Measurements from ENCODE around the gene GRAMD1B.

Gene GRAMD1B

DNA sequence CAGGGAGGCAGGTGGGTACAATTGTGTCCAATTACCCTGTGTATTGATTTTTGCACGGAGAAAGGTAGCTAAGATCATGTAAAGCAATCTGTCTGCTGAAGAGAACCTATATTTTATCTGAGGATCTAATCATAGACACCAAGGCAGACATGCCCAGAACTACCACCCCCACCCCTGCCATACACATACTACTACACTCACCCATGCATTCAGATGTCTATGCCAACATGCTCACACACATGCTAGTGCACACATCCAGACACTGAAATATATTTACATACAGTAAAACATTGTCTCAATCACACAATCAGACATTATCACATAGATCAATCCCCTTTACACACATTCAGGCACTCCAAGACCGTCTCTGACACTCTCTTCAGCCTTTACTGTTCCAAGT is 222.5 kb downstream of the GRAMD1B start:
- no peaks in the 10 kb centered on the region for H4K20me1 ChIP-seq (ENCODE audit: insufficient read depth, low read length, poor library complexity, severe bottlenecking)
- no peak overlapping the region for H3K4me2 ChIP-seq (ENCODE audit: low read depth, low read length, poor library complexity, severe bottlenecking)
- H3K79me2 ChIP-seq (ENCODE audit: insufficient read depth, low read length): no peaks in the 10 kb centered on the region
- H3K27me3 ChIP-seq (ENCODE audit: insufficient read depth, low read length, poor library complexity, severe bottlenecking): no peaks in the 10 kb centered on the region
- no peak overlapping the region for H2AFZ ChIP-seq (ENCODE audit: low read length)
- no peaks in the 10 kb centered on the region for H3K9me2 ChIP-seq (replicated peaks; ENCODE audit: low read depth, low read length)
- no peaks in the 10 kb centered on the region for H3K4me1 ChIP-seq (ENCODE audit: insufficient read depth, low read length, poor library complexity, severe bottlenecking)
- H3K9ac ChIP-seq (ENCODE audit: low read depth, low read length, poor library complexity, severe bottlenecking): no peak overlapping the region
- no peaks in the 10 kb centered on the region for H3F3A ChIP-seq (ENCODE audit: low read depth)
- H3K36me3 ChIP-seq (ENCODE audit: insufficient read depth, low read length): no peaks in the 10 kb centered on the region
- no peaks in the 10 kb centered on the region for H3K9me3 ChIP-seq (ENCODE audit: insufficient read depth, low read depth, low read length)
- TF ChIP-seq, protein P1, sequence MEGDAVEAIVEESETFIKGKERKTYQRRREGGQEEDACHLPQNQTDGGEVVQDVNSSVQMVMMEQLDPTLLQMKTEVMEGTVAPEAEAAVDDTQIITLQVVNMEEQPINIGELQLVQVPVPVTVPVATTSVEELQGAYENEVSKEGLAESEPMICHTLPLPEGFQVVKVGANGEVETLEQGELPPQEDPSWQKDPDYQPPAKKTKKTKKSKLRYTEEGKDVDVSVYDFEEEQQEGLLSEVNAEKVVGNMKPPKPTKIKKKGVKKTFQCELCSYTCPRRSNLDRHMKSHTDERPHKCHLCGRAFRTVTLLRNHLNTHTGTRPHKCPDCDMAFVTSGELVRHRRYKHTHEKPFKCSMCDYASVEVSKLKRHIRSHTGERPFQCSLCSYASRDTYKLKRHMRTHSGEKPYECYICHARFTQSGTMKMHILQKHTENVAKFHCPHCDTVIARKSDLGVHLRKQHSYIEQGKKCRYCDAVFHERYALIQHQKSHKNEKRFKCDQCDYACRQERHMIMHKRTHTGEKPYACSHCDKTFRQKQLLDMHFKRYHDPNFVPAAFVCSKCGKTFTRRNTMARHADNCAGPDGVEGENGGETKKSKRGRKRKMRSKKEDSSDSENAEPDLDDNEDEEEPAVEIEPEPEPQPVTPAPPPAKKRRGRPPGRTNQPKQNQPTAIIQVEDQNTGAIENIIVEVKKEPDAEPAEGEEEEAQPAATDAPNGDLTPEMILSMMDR (conservative IDR thresholded peaks at IDR 0.05; ENCODE audit: low read length): no peak
- TF ChIP-seq EZH2phosphoT487 (IDR thresholded peaks at IDR 0.05; ENCODE audit: borderline replicate concordance): no peak
- no peak overlapping the region for H3K4me3 ChIP-seq (ENCODE audit: low read length, poor library complexity, severe bottlenecking)

- H4K20me1 ChIP-seq (ENCODE audit: insufficient read depth, low read length, poor library complexity, severe bottlenecking): no peaks in the 10 kb centered on the region
- no peaks in the 10 kb centered on the region for H3K4me1 ChIP-seq (ENCODE audit: insufficient read depth, low read length, poor library complexity, severe bottlenecking)
- H3K4me3 ChIP-seq (ENCODE audit: low read length, poor library complexity, severe bottlenecking): no peak overlapping the region
- no peaks in the 10 kb centered on the region for H3K79me2 ChIP-seq (ENCODE audit: insufficient read depth, low read length)
- no peaks in the 10 kb centered on the region for H3K27me3 ChIP-seq (ENCODE audit: insufficient read depth, low read length, poor library complexity, severe bottlenecking)
- no peaks in the 10 kb centered on the region for H3F3A ChIP-seq (ENCODE audit: low read depth)
- no peaks in the 10 kb centered on the region for H3K9me2 ChIP-seq (replicated peaks; ENCODE audit: low read depth, low read length)
- H3K4me2 ChIP-seq (ENCODE audit: low read depth, low read length, poor library complexity, severe bottlenecking): no peak overlapping the region
- no peak overlapping the region for H2AFZ ChIP-seq (ENCODE audit: low read length)
- H3K9me3 ChIP-seq (ENCODE audit: insufficient read depth, low read depth, low read length): no peaks in the 10 kb centered on the region
- H3K9ac ChIP-seq (ENCODE audit: low read depth, low read length, poor library complexity, severe bottlenecking): no peak overlapping the region
- TF ChIP-seq EZH2phosphoT487 (IDR thresholded peaks at IDR 0.05; ENCODE audit: borderline replicate concordance): no peak
- TF ChIP-seq, protein P1 (conservative IDR thresholded peaks at IDR 0.05; ENCODE audit: low read length): no peak
- H3K36me3 ChIP-seq (ENCODE audit: insufficient read depth, low read length): no peaks in the 10 kb centered on the region
Observed at GRCh38 chr11:123653483-123653826, 223.4 kb downstream of the GRAMD1B start.

DNA sequence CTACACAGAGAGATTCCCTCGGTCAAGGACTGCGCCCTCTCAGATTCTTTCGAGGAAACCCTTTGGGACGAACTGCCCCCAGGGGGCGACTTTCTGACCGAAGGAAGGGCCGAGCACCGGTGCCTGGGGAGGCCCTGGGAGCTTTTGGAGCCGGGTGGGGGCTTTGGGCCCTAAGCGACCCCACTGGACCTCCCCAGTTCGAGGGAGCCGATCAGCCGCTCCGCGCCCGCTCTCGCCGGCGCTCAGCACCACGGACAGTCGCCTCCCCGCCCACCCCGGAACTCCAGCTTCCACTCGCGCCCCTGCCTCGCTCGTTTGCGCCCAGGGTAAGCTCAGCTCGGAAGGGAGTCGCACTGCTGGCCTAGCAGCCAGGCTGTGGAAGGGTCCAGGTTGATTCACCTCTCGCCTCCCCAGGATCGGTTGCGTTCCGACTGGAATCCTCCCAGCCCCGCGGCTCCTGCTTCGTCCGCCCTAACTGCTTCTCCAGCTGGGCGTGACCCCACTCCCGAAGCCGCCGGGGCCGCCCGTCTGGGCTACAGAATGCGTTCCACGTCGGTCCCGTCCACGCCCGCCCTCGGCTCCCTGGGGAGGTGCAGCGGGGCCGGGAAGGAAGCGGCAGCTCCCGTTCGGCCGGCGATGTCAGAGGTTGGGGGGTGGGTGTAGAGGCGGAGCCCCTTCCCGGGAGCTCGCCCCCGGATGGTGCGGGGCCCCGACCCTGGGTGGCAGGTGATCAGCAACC is 223.9 kb downstream of the GRAMD1B start:
- no peaks in the 10 kb centered on the region for H3K4me1 ChIP-seq (ENCODE audit: insufficient read depth, low read length, poor library complexity, severe bottlenecking)
- H3K9ac ChIP-seq (ENCODE audit: low read depth, low read length, poor library complexity, severe bottlenecking): no peak overlapping the region
- no peaks in the 10 kb centered on the region for H3K36me3 ChIP-seq (ENCODE audit: insufficient read depth, low read length)
- H3K4me2 ChIP-seq (ENCODE audit: low read depth, low read length, poor library complexity, severe bottlenecking): peak overlapping the region; percentile 20
- H3K9me2 ChIP-seq (replicated peaks; ENCODE audit: low read depth, low read length): no peaks in the 10 kb centered on the region
- no peaks in the 10 kb centered on the region for H3F3A ChIP-seq (ENCODE audit: low read depth)
- H3K4me3 ChIP-seq (ENCODE audit: low read length, poor library complexity, severe bottlenecking): no peak overlapping the region
- no peaks in the 10 kb centered on the region for H3K27me3 ChIP-seq (ENCODE audit: insufficient read depth, low read length, poor library complexity, severe bottlenecking)
- TF ChIP-seq, protein P1 (conservative IDR thresholded peaks at IDR 0.05; ENCODE audit: low read length): no peak
- no peak for TF ChIP-seq EZH2phosphoT487 (IDR thresholded peaks at IDR 0.05; ENCODE audit: borderline replicate concordance)
- no peaks in the 10 kb centered on the region for H3K9me3 ChIP-seq (ENCODE audit: insufficient read depth, low read depth, low read length)
- H3K79me2 ChIP-seq (ENCODE audit: insufficient read depth, low read length): no peaks in the 10 kb centered on the region
- H4K20me1 ChIP-seq (ENCODE audit: insufficient read depth, low read length, poor library complexity, severe bottlenecking): no peaks in the 10 kb centered on the region
- no peak overlapping the region for H2AFZ ChIP-seq (ENCODE audit: low read length)

All from Loucy (cell line).